Measurements from ENCODE around the gene SAPCD2.
"Not testable (repeated sequence)": the region's sequence is repeated elsewhere in the genome, so short reads cannot be mapped to it uniquely, and the experiment has no call there.

The SAPCD2 gene, protein sequence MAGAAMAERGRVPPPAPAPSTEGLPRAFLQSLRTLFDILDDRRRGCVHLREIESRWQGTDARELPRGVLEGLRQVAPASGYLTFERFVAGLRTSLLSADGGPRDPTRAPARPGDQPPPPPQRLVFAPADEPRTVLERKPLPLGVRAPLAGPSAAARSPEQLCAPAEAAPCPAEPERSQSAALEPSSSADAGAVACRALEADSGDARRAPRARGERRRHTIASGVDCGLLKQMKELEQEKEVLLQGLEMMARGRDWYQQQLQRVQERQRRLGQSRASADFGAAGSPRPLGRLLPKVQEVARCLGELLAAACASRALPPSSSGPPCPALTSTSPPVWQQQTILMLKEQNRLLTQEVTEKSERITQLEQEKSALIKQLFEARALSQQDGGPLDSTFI

DNA sequence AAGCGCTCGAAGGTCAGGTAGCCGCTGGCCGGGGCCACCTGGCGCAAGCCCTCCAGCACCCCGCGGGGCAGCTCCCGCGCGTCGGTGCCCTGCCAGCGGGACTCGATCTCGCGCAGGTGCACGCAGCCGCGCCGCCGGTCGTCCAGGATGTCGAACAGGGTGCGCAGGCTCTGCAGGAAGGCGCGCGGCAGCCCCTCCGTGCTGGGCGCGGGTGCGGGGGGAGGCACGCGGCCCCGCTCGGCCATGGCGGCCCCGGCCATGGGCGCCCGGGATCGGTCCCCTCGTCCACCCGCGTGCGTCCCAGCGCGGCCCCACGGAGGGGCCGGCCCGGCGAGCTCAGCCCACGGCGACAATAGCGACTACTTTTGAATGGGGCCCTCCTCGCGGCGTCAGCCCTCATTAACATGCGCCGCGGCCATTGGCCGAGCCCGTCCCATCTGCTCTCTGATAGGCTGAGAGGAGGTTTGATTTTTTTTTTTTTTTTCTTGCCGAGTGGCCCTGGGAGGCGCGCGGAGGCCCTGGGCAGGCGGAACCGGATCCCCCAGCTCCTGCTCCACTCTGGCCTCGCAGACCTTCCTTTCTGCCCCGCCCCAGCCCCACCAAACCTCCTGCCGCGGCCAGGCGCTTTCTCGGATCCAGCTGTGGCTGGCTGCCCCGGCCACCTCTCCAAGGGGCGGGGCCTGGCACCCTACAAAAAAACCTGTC, at the start of gene SAPCD2:
TSS of gene SAPCD2 (minus strand) at position 357 of the 705 bp plus-strand sequence. CDS start at position 260, 97 bp downstream.
- DNase-seq (ENCODE audit: low read depth in 2 of 2): peak; percentile 72 to 79

- DNase-seq (ENCODE audit: low read depth in 2 of 2): not testable (repeated sequence)
Observed at GRCh38 chr9:137118092-137118603, 47.8 kb upstream of the SAPCD2 start.

- DNase-seq (ENCODE audit: low read depth in 2 of 2): no peak
Observed at GRCh38 chr9:137117269-137117731, 46.9 kb upstream of the SAPCD2 start.

- DNase-seq (ENCODE audit: low read depth in 2 of 2): no peak
Observed at GRCh38 chr9:137116728-137117127, 46.4 kb upstream of the SAPCD2 start.

DNA sequence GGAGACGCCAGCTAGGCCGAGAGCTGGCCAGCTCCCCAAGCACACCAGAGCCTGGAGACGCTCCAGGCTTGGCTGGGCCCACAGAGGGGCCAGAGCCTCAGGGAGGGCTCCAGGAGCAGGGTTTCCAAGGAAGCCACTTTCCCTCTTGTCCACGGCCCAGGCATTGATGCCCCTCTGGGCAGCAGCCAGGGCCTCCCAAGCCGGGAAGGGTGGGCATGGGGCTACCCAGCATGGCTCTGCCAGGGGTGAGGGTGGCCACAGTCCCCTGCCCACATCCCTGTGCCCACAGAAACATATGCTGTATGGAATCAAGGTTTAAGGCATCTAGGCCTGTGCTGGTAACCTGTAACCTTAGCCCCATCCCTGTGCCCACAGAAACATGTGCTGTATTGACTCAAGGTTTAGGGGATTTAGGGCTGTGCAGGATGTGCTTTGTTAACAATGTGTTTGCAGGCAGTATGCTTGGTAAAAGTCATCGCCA, 45.7 kb upstream of the SAPCD2 start:
- DNase-seq (ENCODE audit: low read depth in 2 of 2): no peak

- DNase-seq (ENCODE audit: low read depth in 2 of 2): no peak
Observed at GRCh38 chr9:137115394-137116026, 45.2 kb upstream of the SAPCD2 start.

DNA sequence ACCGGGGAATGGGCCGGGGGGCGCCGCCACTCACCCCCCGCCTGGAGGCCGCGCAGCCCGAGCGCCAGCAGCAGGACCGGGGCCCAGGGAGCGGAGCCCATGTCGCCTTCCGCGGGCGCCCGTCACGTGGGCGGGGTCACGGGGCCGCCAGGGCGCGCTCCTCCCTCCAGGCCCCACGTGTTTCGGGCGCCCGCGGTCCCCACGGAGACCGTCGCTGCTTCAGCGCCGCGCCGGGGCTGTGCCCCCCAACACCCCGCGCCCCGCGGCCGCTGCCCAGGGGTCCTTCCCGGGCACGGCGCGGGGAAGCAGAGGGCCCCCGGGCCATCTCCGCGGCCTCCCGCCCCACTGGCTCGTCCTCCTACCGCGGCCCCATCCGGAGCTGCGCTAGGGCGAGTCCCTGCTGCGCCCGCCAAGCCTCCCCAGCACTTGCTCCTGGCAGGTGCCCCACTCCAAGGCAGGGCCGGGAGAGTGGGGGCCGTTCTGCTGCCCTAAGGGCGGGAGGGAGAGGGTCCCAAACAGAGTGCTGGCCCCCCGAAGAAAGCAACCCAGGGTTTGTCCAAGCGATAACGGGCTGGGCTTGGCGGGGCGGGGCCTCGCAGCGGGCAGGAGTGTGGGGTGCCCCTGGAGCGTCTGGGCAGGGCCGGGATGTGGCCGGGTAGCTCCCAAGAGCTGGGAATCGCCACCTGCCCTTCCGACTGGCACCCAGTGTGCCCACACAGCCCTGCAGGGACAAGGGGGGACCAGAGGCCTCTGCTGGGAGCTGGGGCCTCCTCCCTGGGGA, 44.4 kb upstream of the SAPCD2 start, which contains the start of gene DPP7:
TSS of gene DPP7 (minus strand) at position 121 of the 781 bp plus-strand sequence. CDS start at position 101, 20 bp downstream.
- peak; percentile 73 to 75 for DNase-seq (ENCODE audit: low read depth in 2 of 2)

- no peak for DNase-seq (ENCODE audit: low read depth in 2 of 2)
Observed at GRCh38 chr9:137114220-137114612, 43.9 kb upstream of the SAPCD2 start.

GRCh38 chr9:137113385-137114159, 43.2 kb upstream of the SAPCD2 start:
- no peak for DNase-seq (ENCODE audit: low read depth in 2 of 2)

GRCh38 chr9:137112564-137113384, 42.4 kb upstream of the SAPCD2 start:
- no peak for DNase-seq (ENCODE audit: low read depth in 2 of 2)

- no peak for DNase-seq (ENCODE audit: low read depth in 2 of 2)
Observed at GRCh38 chr9:137111788-137112563, 41.6 kb upstream of the SAPCD2 start.

DNA sequence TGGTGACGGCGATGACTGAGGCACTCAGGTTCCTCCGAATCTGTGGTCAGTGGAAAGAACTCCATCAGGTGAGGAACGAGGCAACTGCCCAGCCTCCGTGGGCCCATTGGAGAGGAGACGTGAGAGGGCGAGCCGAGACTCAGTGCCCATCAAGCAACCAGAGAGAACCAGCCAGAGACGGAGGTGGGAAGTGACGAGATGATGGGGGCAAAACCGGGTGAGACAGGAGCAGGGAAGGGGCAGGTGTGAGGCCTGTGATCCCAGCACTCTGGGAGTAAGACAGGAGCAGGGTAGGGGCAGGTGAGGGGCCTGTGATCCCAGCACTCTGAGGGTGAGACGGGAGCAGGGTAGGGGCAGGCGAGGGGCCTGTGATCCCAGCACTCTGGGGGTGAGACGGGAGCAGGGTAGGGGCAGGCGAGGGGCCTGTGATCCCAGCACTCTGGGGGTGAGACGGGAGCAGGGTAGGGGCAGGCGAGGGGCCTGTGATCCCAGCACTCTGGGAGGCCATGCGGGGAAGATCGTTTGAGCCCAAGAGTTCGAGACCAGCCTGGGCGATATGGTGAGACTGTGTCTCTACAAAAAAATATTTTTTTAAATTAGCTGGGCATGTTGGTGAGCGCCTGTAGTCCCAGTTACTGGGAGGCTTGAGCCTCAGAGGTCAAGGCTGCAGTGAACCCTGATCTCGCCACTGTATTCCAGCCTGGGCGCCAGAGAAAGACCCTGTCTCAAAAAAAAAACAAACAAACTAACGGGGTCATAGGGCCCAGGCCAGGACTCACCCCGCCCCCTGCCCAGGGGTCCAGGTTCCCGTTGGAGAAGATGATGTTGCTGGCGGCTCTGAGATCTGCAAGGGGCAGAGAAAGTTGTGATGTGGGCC, 40.8 kb upstream of the SAPCD2 start:
- no peak for DNase-seq (ENCODE audit: low read depth in 2 of 2)

DNA sequence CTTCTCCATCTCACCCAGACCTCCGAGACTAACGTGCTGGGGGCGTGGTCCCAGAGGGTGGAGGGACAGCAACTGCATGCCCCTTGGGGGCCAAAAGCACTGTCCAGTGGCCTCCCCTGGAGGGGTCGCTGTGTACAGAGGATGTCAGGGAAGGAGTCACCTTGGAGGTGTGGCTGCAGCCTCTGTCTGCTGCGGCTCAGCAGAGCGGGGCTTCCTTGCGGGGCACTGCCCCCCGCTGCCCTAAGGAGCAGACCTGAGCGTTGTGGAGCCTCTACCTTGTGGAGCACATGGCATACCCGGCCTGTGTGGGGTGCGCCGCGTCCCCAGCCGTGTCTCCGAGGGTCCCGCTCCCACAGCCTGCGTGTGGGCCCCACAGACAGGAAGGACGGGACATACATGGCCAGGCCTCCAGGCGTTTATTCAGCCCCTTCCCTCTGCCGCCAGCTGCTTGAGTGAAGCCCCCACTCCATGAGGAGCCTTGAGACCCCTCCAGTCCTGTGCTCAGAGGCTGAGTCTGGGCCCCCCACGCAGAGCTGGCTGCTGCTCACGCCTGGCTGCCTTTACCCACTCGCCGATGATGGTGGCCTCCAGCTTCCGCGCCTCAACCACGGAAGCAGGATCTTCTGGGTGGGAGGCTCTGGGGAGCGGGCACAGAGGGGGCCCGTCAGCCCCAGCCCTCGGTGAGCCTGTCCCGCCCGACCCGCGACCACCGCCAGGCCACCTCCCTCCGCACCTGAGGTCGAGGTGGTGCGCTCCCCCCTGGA, 40.0 kb upstream of the SAPCD2 start:
- no peak for DNase-seq (ENCODE audit: low read depth in 2 of 2)

GRCh38 chr9:137109250-137110146, 39.1 kb upstream of the SAPCD2 start:
- no peak for DNase-seq (ENCODE audit: low read depth in 2 of 2)

- no peak for DNase-seq (ENCODE audit: low read depth in 2 of 2)
Observed at GRCh38 chr9:137108608-137109249, 38.4 kb upstream of the SAPCD2 start.
